ENCODE results near the gene ERFE.

DNA sequence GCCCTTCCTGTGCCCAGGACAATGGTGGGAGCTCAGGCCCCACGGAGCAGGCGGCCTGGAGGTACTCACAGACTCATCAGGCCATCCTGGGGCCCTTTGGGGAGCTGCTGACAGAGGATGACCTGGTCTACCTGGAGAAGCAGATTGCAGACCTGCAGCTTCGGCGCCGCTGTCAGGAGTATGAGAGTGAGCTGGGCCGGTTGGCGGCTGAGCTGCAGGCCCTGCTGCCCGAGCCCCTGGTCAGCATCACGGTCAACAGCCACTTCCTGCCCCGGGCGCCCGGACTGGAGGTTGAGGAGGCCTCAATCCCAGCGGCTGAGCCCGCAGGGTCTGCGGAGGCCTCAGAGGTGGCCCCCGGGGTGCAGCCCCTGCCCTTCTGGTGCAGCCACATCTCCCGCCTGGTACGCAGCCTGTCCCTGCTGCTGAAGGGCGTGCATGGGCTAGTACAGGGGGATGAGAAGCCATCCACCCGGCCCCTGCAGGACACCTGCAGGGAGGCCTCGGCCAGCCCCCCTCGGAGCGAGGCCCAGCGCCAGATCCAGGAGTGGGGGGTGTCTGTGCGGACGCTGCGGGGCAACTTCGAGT, 28.6 kb upstream of the ERFE start:
- no peak for TF ChIP-seq POLR2A (IDR thresholded peaks at IDR 0.05; ENCODE audit: low read length)
- TF ChIP-seq GATA1 (IDR thresholded peaks at IDR 0.05; ENCODE audit: low read depth, low read length), result no peak
